Neuronal stem cell (in vitro differentiated cells): ENCODE results near the gene MORC2.

ENCODE experiments used
- DNase-seq: peaks from one replicate; pipeline ENCODE4 v3.0.0-alpha.2; 2013; ENCODE audit warnings: low spot score
- H2AFZ ChIP-seq: one replicate; pipeline ENCODE4 v1.6.1; 2013; ENCODE audit warnings: mild to moderate bottlenecking, low read length, inconsistent platforms
- H2AK5ac ChIP-seq: 2 replicates; pipeline ENCODE4 v1.6.1; 2013; ENCODE audit warnings: low read depth, mild to moderate bottlenecking, inconsistent platforms, low read length, moderate library complexity, mixed read lengths
- H2BK120ac ChIP-seq: 2 replicates; pipeline ENCODE4 v1.6.1; 2013; ENCODE audit warnings: low read depth, mild to moderate bottlenecking, inconsistent platforms, low read length, moderate library complexity, mixed read lengths
- H2BK12ac ChIP-seq: one replicate; pipeline ENCODE4 v1.6.1; 2013; ENCODE audit warnings: low read length, inconsistent platforms
- H2BK15ac ChIP-seq: 2 replicates; pipeline ENCODE4 v1.6.1; 2013; ENCODE audit warnings: mild to moderate bottlenecking, low read length, inconsistent platforms, mixed read lengths
- H2BK5ac ChIP-seq: one replicate; pipeline ENCODE4 v1.6.1; 2013; ENCODE audit warnings: inconsistent platforms, mild to moderate bottlenecking, low read length, moderate library complexity
- H3K14ac ChIP-seq: one replicate; pipeline ENCODE4 v1.6.1; 2013; ENCODE audit warnings: low read length, inconsistent platforms
- H3K18ac ChIP-seq: 2 replicates; pipeline ENCODE4 v1.6.1; 2013; ENCODE audit warnings: low read length, inconsistent platforms
- H3K23ac ChIP-seq: 2 replicates; pipeline ENCODE4 v1.6.1; 2013; ENCODE audit warnings: low read depth, mild to moderate bottlenecking, mixed read lengths, low read length, inconsistent platforms; ENCODE audit not compliant: poor library complexity
- H3K27ac ChIP-seq: replicated peaks from 3 replicates; pipeline ENCODE4 v1.5.1; 2013; ENCODE audit warnings: low read length, inconsistent platforms
- H3K27me3 ChIP-seq, 3 experiments: 2 replicates each; pipeline ENCODE4 v1.6.1; 2013; ENCODE audit warnings: low read length in 3 of 3, mild to moderate bottlenecking in 2 of 3, inconsistent platforms in 1 of 3, low read depth in 1 of 3, mixed read lengths in 1 of 3, moderate library complexity in 1 of 3; ENCODE audit not compliant: control insufficient read depth in 3 of 3, insufficient read depth in 3 of 3
- H3K36me3 ChIP-seq, 2 donors: replicated peaks in 1 of 2; 2 replicates each; pipeline ENCODE4 v1.6.1; 2013; ENCODE audit warnings: low read length in 2 of 2; ENCODE audit not compliant: control insufficient read depth in 2 of 2, insufficient read depth in 2 of 2
- H3K4ac ChIP-seq: 2 replicates; pipeline ENCODE4 v1.6.1; 2013; ENCODE audit warnings: inconsistent platforms, mild to moderate bottlenecking, low read length, moderate library complexity
- H3K4me1 ChIP-seq, 2 donors: 1 replicate in 1 of 2; 2 replicates in 1 of 2; pipeline ENCODE4 v1.6.1; 2013; ENCODE audit warnings: low read length in 2 of 2, low read depth in 1 of 2; ENCODE audit not compliant: control insufficient read depth in 2 of 2, insufficient read depth in 1 of 2
- H3K4me2 ChIP-seq: one replicate; pipeline ENCODE4 v1.6.1; 2013; ENCODE audit warnings: mild to moderate bottlenecking, low read length, inconsistent platforms; ENCODE audit not compliant: insufficient read depth, poor library complexity, severe bottlenecking
- H3K4me3 ChIP-seq, 2 donors: 2 replicates each; pipeline ENCODE4 v1.5.1; 2013; ENCODE audit warnings: low read length in 2 of 2, mild to moderate bottlenecking in 2 of 2, inconsistent platforms in 1 of 2, moderate library complexity in 1 of 2
- H3K79me1 ChIP-seq: one replicate; pipeline ENCODE4 v1.6.1; 2013; ENCODE audit warnings: low read depth, mild to moderate bottlenecking, inconsistent platforms, low read length, moderate library complexity
- H3K9ac ChIP-seq: one replicate; pipeline ENCODE4 v1.6.1; 2013; ENCODE audit warnings: mild to moderate bottlenecking, low read depth, low read length, inconsistent platforms; ENCODE audit not compliant: poor library complexity
- H3K9me3 ChIP-seq, 2 donors: replicated peaks in 1 of 2; 2 replicates each; pipeline versions ENCODE3 to v1.6.1; 2013; ENCODE audit warnings: low read length in 2 of 2, mild to moderate bottlenecking in 2 of 2, inconsistent platforms in 1 of 2, low read depth in 1 of 2, mixed read lengths in 1 of 2, moderate library complexity in 1 of 2; ENCODE audit not compliant: control insufficient read depth in 2 of 2, insufficient read depth in 1 of 2
- H4K8ac ChIP-seq: one replicate; pipeline ENCODE4 v1.6.1; 2013; ENCODE audit warnings: low read depth, mild to moderate bottlenecking, inconsistent platforms, low read length, moderate library complexity
- H4K91ac ChIP-seq: one replicate; pipeline ENCODE4 v1.6.1; 2013; ENCODE audit warnings: low read length, low read depth, mild to moderate bottlenecking, inconsistent platforms; ENCODE audit not compliant: poor library complexity
- WGBS, 2 donors: extraction: QIAGEN DNeasy Blood & Tissue Kit; methylation state at CpG; one replicate each; pipeline ENCODE4 v1.1.7; 2013; ENCODE audit warnings: missing lambda C conversion rate in 2 of 2, mixed read lengths in 1 of 2; ENCODE audit not compliant: insufficient read length in 2 of 2, insufficient replicate concordance in 1 of 2; ENCODE audit errors: extremely low coverage in 2 of 2; 5-methylcytosine and 5-hydroxymethylcytosine counted together

The MORC2 gene

DNA sequence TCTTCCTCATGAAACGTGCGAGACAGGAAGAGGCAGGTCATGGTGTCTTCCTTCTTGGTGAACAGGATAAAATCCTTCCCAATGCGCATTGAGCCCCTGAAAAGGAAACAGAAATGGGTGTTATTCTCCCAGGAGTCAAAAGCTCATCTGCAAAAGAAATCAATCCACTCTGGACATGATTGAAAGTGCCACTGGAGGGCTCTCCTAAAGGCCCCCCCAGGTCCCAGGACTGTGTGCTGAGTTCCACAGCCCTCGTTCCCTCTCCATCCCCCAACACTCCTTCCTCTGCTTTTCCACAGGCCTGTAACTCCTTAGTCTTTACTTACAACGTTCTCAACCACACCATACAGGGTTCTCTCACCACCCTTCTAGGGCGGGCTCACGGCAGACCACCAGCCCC lies 22.2 kb downstream of the MORC2 start:
- peak overlapping the region; percentile 36 for H3K9ac ChIP-seq
- peak overlapping the region; percentile 30 for H3K18ac ChIP-seq
- no peak overlapping the region for H2AFZ ChIP-seq
- no peak overlapping the region for H3K27ac ChIP-seq
- H3K23ac ChIP-seq: no peak overlapping the region
- H3K27me3 ChIP-seq: no peaks in the 10 kb centered on the region
- no peak overlapping the region for H2AK5ac ChIP-seq
- no peak overlapping the region for H2BK5ac ChIP-seq
- H4K8ac ChIP-seq: no peak overlapping the region
- H2BK120ac ChIP-seq: no peak overlapping the region
- no peak overlapping the region for H3K4me2 ChIP-seq
- H3K4me3 ChIP-seq: no peak overlapping the region
- peaks cover 6 to 19% of the 10 kb centered on the region in 2 donors for H3K4me1 ChIP-seq
- 100% methylated on average over 1 of the region's 7 CpGs; no CpG with 5 or more reads in 1 of the 2 donors for WGBS, 2 donors
- no peak overlapping the region for H4K91ac ChIP-seq
- no peak overlapping the region for H3K14ac ChIP-seq
- peaks cover 57 to 100% of the 10 kb centered on the region in 2 donors for H3K36me3 ChIP-seq
- no peaks in the 10 kb centered on the region for H3K79me1 ChIP-seq
- no peak for DNase-seq
- no peaks in the 10 kb centered on the region for H3K9me3 ChIP-seq
- no peak overlapping the region for H3K4ac ChIP-seq
- H2BK15ac ChIP-seq: no peak overlapping the region
- H2BK12ac ChIP-seq: no peak overlapping the region

GRCh38 chr22:30945653-30946052 lies 22.9 kb downstream of the MORC2 start:
- Histone ChIP-seq H3K9ac (no peak overlapping the region), H2AK5ac (no peak overlapping the region), H3K27ac (no peak overlapping the region), H3K4ac (no peak overlapping the region), H3K4me2 (no peak overlapping the region), H3K23ac (no peak overlapping the region), H2BK5ac (no peak overlapping the region), H3K18ac (no peak overlapping the region), H2BK120ac (no peak overlapping the region), H2AFZ (no peak overlapping the region), H3K27me3 (no peaks in the 10 kb centered on the region), H2BK15ac (no peak overlapping the region), H3K4me1 (peaks cover 6 to 19% of the 10 kb centered on the region in 2 donors), H3K36me3 (peaks cover 58 to 100% of the 10 kb centered on the region in 2 donors), H4K8ac (no peak overlapping the region), H4K91ac (no peak overlapping the region), H3K14ac (no peak overlapping the region), H2BK12ac (no peak overlapping the region), H3K9me3 (no peaks in the 10 kb centered on the region), H3K79me1 (no peaks in the 10 kb centered on the region), H3K4me3 (no peak overlapping the region)
- WGBS, 2 donors: no CpG with 5 or more reads among the region's 2 CpGs
- DNase-seq: no peak

DNA sequence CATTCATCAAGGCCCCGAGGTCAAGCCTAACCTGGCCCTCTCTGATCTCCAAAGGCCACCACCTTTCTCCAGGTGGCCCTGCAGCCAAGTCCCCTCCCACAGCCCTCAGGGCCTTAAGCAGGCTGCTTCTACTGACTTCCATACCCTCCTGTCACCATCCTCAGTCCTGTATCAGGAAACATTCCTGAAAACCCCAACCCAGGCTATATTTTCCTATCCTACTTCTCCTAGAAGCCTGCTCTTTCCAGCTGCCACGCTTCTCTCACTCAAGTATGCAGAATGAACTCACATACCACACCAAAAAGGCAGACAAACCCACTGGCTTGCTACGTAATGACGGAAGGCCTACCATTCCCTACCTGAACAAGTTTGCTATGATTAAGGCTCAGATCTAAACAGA lies 23.6 kb downstream of the MORC2 start:
- Histone ChIP-seq H3K27me3 (no peaks in the 10 kb centered on the region), H3K18ac (no peak overlapping the region), H2BK5ac (no peak overlapping the region), H4K91ac (no peak overlapping the region), H2BK12ac (no peak overlapping the region), H3K4me1 (peaks cover 6 to 19% of the 10 kb centered on the region in 2 donors), H3K4me3 (no peak overlapping the region), H3K14ac (no peak overlapping the region), H2AK5ac (no peak overlapping the region), H2BK120ac (no peak overlapping the region), H3K4me2 (no peak overlapping the region), H2AFZ (no peak overlapping the region), H3K36me3 (peaks cover 58 to 100% of the 10 kb centered on the region in 2 donors), H3K9me3 (no peaks in the 10 kb centered on the region), H4K8ac (no peak overlapping the region), H3K4ac (no peak overlapping the region), H2BK15ac (no peak overlapping the region), H3K79me1 (no peaks in the 10 kb centered on the region), H3K27ac (no peak overlapping the region), H3K23ac (no peak overlapping the region), H3K9ac (no peak overlapping the region)
- WGBS, 2 donors: no CpG with 5 or more reads among the region's 4 CpGs
- DNase-seq: no peak

GRCh38 chr22:30943368-30943767 lies 25.2 kb downstream of the MORC2 start:
- WGBS, 2 donors: no CpG with 5 or more reads among the region's 3 CpGs
- no peak overlapping the region for H3K4me3 ChIP-seq

More at GRCh38 chr22:30943368-30943767, 25.2 kb downstream of the MORC2 start:
- no peak overlapping the region for H2BK12ac ChIP-seq
- H4K91ac ChIP-seq: no peak overlapping the region
- no peaks in the 10 kb centered on the region for H3K79me1 ChIP-seq
- H2BK5ac ChIP-seq: no peak overlapping the region
- no peak overlapping the region for H3K27ac ChIP-seq
- H3K9me3 ChIP-seq: no peaks in the 10 kb centered on the region
- no peak for DNase-seq
- peaks cover 6 to 18% of the 10 kb centered on the region in 2 donors for H3K4me1 ChIP-seq
- H4K8ac ChIP-seq: no peak overlapping the region
- no peak overlapping the region for H2BK120ac ChIP-seq
- H3K23ac ChIP-seq: no peak overlapping the region
- no peaks in the 10 kb centered on the region for H3K27me3 ChIP-seq
- H3K9ac ChIP-seq: no peak overlapping the region
- H3K36me3 ChIP-seq: peaks cover 56 to 98% of the 10 kb centered on the region in 2 donors
- H3K4me2 ChIP-seq: no peak overlapping the region
- no peak overlapping the region for H2AFZ ChIP-seq
- H2AK5ac ChIP-seq: no peak overlapping the region
- no peak overlapping the region for H3K14ac ChIP-seq
- no peak overlapping the region for H3K18ac ChIP-seq
- H2BK15ac ChIP-seq: no peak overlapping the region
- no peak overlapping the region for H3K4ac ChIP-seq
